Fibroblast of lung (primary cell): ENCODE data around the gene JPH2.

Source experiments
- CTCF ChIP-seq, 2 donors: IDR thresholded peaks in 1 of 2; conservative IDR thresholded peaks in 1 of 2; 1 replicate in 1 of 2; 2 replicates in 1 of 2; pipeline ENCODE4 v1.5.1; 2011 to 2012; ENCODE audit warnings: low read length in 2 of 2, control low read depth in 1 of 2, inconsistent platforms in 1 of 2, low read depth in 1 of 2, mild to moderate bottlenecking in 1 of 2
- EZH2 ChIP-seq: IDR thresholded peaks from 2 replicates; pipeline ENCODE4 v1.5.1; 2012; ENCODE audit warnings: low read length, control low read depth, mild to moderate bottlenecking; ENCODE audit errors: missing control alignments

GRCh38 chr20:44186674-44187053 is 324 bp downstream of the JPH2 start:
- no peak for TF ChIP-seq CTCF (conservative IDR thresholded peaks at IDR 0.05 in 1 of 2, IDR thresholded peaks at IDR 0.05 in 1 of 2; ENCODE audit: low read depth in 1 of 2, low read length in 2 of 2)
- TF ChIP-seq EZH2 = no peak
